GM12865 (cell line): ENCODE results near the gene PTEN.
"Not testable (repeated sequence)": the region's sequence is repeated elsewhere in the genome, so short reads cannot be mapped to it uniquely, and the experiment has no call there.

Source experiments
- DNase-seq: peaks from one replicate; pipeline ENCODE4 v3.0.0; 2010; ENCODE audit warnings: low read depth
- H3K4me3 ChIP-seq: 2 replicates; pipeline ENCODE4 v1.5.1; 2011; ENCODE audit warnings: mild to moderate bottlenecking, low read depth, low read length, control low read depth
- CTCF ChIP-seq: IDR thresholded peaks from 2 replicates; pipeline ENCODE4 v1.5.1; 2011; ENCODE audit warnings: low read length, control low read depth, low read depth, inconsistent platforms; ENCODE audit not compliant: insufficient read depth; ENCODE audit errors: missing control alignments

Gene PTEN

GRCh38 chr10:87865241-87865881 is 1.9 kb downstream of the PTEN start:
- peak; percentile 35 for DNase-seq
- peak overlapping the region; percentile 79 for H3K4me3 ChIP-seq
- TF ChIP-seq CTCF: no peak

- DNase-seq: no peak
- peak overlapping the region; percentile 79 for H3K4me3 ChIP-seq
- no peak for TF ChIP-seq CTCF
These were observed 3.1 kb downstream of the PTEN start for GRCh38 chr10:87866412-87866974.

DNA sequence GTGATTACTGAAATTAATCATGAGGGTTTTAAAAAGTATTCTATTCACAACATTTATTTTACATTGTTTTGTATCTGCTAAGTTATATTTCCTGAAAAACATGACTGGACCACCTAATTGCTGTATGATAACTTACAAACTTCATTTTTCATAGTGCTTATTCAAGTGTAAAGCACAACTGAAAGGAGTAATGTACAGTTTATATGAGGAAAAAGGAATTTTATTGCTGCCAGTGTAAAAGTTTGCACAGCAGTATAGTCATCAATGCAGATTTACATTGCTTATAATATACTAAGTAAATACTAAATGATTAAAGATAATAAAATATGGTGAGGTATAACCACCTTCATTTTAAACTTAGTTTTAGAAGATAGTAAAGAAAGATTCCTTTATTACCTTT is 4.0 kb downstream of the PTEN start:
- no peak for TF ChIP-seq CTCF
- DNase-seq: no peak
- H3K4me3 ChIP-seq: peak overlapping the region; percentile 79

DNA sequence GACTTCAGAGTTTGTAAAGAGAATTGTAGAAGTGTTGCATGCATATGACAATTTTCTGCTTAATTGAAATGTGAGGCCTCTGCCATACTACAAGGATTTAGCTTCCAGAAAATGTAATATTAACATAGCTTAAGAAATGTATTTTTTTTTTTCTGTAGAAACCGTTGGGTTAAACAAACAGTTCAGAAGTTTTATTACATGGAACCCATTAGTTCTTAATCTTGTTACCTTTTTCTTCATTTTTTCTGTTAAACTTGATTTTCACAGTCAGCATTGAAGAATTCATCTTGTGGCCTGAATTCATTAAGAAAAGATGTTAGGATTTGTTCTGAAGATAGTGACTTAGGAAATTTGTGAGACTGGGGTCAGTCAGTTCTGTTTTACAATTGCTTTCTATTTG is 4.9 kb downstream of the PTEN start:
- no peak for TF ChIP-seq CTCF
- no peak for DNase-seq
- H3K4me3 ChIP-seq: peak overlapping the region; percentile 79

DNA sequence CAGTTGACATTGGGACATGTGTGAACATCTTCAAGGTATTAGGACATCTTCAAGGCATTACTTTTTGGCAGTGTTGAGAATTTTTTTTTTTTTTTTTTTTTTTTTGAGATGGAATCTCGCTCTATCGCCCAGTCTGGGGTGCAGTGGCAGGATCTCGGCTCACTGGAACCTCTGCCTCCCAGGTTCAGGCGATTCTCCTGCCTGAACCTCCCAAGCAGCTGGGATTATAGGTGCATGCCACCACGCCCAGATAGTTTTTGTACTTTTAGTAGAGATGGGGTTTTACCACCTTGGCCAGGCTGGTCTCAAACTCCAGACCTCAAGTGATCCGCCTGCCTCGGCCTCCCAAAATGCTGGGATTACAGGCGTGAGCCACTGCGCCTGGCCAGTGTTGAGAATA is 5.7 kb downstream of the PTEN start:
- not testable (repeated sequence) for DNase-seq
- peak overlapping the region; percentile 79 for H3K4me3 ChIP-seq

- H3K4me3 ChIP-seq: peak overlapping the region; percentile 79
- no peak for DNase-seq
- no peak for TF ChIP-seq CTCF
These were observed 6.5 kb downstream of the PTEN start for GRCh38 chr10:87869773-87870551.

GRCh38 chr10:87872828-87873227 is 9.4 kb downstream of the PTEN start:
- no peak for DNase-seq
- H3K4me3 ChIP-seq: no peak overlapping the region
- TF ChIP-seq CTCF: no peak
